ENCODE data around the gene COL5A1.

The COL5A1 gene

DNA sequence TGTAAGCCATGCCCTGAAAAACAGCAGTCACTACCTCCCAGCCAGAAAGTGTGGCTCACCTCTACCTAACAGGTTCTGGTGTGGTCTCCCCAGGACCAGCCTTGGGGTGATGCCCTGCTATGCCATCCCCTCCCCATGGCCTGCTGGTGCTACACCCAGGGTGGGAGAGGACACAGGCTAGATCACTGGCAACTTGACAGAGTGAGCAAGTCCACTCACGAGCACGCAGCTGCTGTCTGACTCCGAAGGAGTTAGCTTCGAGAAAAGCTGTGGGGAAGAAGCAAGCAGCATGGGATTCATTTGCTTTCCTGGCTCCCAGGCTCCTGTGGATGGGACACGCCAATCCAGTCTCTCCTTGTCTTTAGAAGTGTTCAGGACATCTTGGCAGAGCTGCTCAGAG, 102.2 kb downstream of the COL5A1 start:
- ChIA-PET CTCF (interaction anchor here (0.8 to 2.0 kb wide), 2 partner anchors 14 to 295 kb away, joined by 3 to 6 read pairs; no protein-coding TSS in a partner anchor), POLR2A (no interaction called here)
- Histone ChIP-seq H3K27ac (ENCODE audit: insufficient read depth in 1 of 2, low read depth in 1 of 2, low read length in 2 of 2, poor library complexity in 1 of 2, severe bottlenecking in 2 of 2) (no peak overlapping the region), H3K27me3 (replicated peaks in 2 of 5; ENCODE audit: control insufficient read depth in 4 of 5, insufficient read depth in 5 of 5, low read length in 4 of 5) (peaks cover 0 to 4% (median 0%) of the 10 kb centered on the region in 5 experiments), H3K4me3 (ENCODE audit: control insufficient read depth in 1 of 7, extremely low read depth in 1 of 7, insufficient read depth in 4 of 7, low read depth in 2 of 7, low read length in 6 of 7) (no peak overlapping the region), H3K36me3 (ENCODE audit: control insufficient read depth in 4 of 4, insufficient read depth in 4 of 4, low read length in 3 of 4) (peaks cover 0 to 17% (median 7%) of the 10 kb centered on the region in 4 experiments), H3K4me1 (ENCODE audit: control extremely low read depth in 1 of 4, control insufficient read depth in 4 of 4, insufficient read depth in 4 of 4, low read length in 3 of 4) (no peaks in the 10 kb centered on the region), H3K9me3 (ENCODE audit: control extremely low read depth in 1 of 5, control insufficient read depth in 4 of 5, insufficient read depth in 2 of 5, low read depth in 1 of 5, low read length in 4 of 5) (peaks cover 0 to 22% (median 10%) of the 10 kb centered on the region in 5 experiments)
- no peak for DNase-seq
- WGBS (ENCODE audit: insufficient coverage): 98% methylated on average over 5 of the region's 5 CpGs

DNA sequence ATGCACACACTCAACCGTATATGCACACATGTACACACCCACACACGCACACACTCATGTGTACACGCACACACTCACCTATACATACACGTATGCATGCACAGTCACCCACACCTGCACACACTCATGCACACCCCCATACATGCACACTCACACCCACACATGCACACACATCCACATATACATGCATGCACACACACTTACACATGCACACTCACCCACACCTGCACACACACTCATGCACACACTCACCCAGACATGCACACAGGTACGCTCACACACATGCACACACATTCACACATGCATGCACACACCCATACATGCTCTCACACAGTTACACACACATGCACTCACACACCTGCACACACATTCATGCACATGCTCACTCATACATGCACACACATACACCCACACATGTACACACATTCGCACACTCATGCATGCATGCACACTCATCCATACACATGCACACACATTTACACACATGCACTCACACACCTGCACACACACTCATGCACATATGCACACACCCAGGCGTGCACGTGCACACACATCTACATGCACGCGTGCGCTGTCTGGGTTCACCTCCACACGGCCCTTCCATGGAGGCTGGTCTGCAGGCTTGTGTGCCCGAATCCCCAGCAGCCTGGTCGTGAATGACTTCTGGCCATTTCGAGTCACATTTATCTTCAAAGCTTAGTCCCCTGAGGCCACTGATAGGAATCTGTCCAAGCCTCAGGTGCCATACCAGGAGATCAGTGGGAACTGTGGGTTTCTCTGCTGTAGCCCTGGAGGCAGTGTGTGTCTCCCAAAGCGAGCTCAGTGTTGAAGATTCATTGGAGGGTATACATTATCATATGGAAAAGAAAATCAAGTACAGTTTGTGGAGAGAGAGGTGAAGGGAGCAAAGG, 103.0 kb downstream of the COL5A1 start:
- Histone ChIP-seq H3K27me3 (replicated peaks in 2 of 5; ENCODE audit: control insufficient read depth in 4 of 5, insufficient read depth in 5 of 5, low read length in 4 of 5) (peaks cover 0 to 2% (median 0%) of the 10 kb centered on the region in 5 experiments), H3K36me3 (ENCODE audit: control insufficient read depth in 4 of 4, insufficient read depth in 4 of 4, low read length in 3 of 4) (peaks cover 0 to 17% (median 7%) of the 10 kb centered on the region in 4 experiments), H3K9me3 (ENCODE audit: control extremely low read depth in 1 of 5, control insufficient read depth in 4 of 5, insufficient read depth in 2 of 5, low read depth in 1 of 5, low read length in 4 of 5) (peaks cover 0 to 22% (median 10%) of the 10 kb centered on the region in 5 experiments), H3K4me3 (ENCODE audit: control insufficient read depth in 1 of 7, extremely low read depth in 1 of 7, insufficient read depth in 4 of 7, low read depth in 2 of 7, low read length in 6 of 7) (no peak overlapping the region), H3K4me1 (ENCODE audit: control extremely low read depth in 1 of 4, control insufficient read depth in 4 of 4, insufficient read depth in 4 of 4, low read length in 3 of 4) (no peaks in the 10 kb centered on the region), H3K27ac (ENCODE audit: insufficient read depth in 1 of 2, low read depth in 1 of 2, low read length in 2 of 2, poor library complexity in 1 of 2, severe bottlenecking in 2 of 2) (no peak overlapping the region)
- no peak for DNase-seq
- WGBS (ENCODE audit: insufficient coverage): 98% methylated on average over 16 of the region's 16 CpGs
- CTCF ChIA-PET: interaction anchor here (1.5 to 2.0 kb wide), 2 partner anchors 29 to 295 kb away, joined by 3 to 6 read pairs; no protein-coding TSS in a partner anchor
- POLR2A ChIA-PET: no interaction called here

GRCh38 chr9:134747951-134748489, 106.4 kb downstream of the COL5A1 start:
- peaks cover 0 to 4% (median under 1%) of the 10 kb centered on the region in 4 experiments for H3K4me1 ChIP-seq (ENCODE audit: control extremely low read depth in 1 of 4, control insufficient read depth in 4 of 4, insufficient read depth in 4 of 4, low read length in 3 of 4)
- peaks cover 0 to 22% (median 10%) of the 10 kb centered on the region in 5 experiments for H3K9me3 ChIP-seq (ENCODE audit: control extremely low read depth in 1 of 5, control insufficient read depth in 4 of 5, insufficient read depth in 2 of 5, low read depth in 1 of 5, low read length in 4 of 5)
- no peaks in the 10 kb centered on the region for H3K27me3 ChIP-seq (replicated peaks in 2 of 5; ENCODE audit: control insufficient read depth in 4 of 5, insufficient read depth in 5 of 5, low read length in 4 of 5)
- peak in 2 of 3 donors; percentile 31 to 35 for DNase-seq
- no peak overlapping the region for H3K27ac ChIP-seq (ENCODE audit: insufficient read depth in 1 of 2, low read depth in 1 of 2, low read length in 2 of 2, poor library complexity in 1 of 2, severe bottlenecking in 2 of 2)
- no peak overlapping the region for H3K4me3 ChIP-seq (ENCODE audit: control insufficient read depth in 1 of 7, extremely low read depth in 1 of 7, insufficient read depth in 4 of 7, low read depth in 2 of 7, low read length in 6 of 7)
- 92% methylated on average over 1 of the region's 1 CpG for WGBS (ENCODE audit: insufficient coverage)
- ChIA-PET POLR2A (no interaction called here), CTCF (no interaction called here)
- H3K36me3 ChIP-seq (ENCODE audit: control insufficient read depth in 4 of 4, insufficient read depth in 4 of 4, low read length in 3 of 4): peaks cover 0 to 17% (median 7%) of the 10 kb centered on the region in 4 experiments

GRCh38 chr9:134748591-134748990, 107.0 kb downstream of the COL5A1 start:
- WGBS (ENCODE audit: insufficient coverage): 99% methylated on average over 8 of the region's 8 CpGs
- peaks cover 0 to 17% (median 7%) of the 10 kb centered on the region in 4 experiments for H3K36me3 ChIP-seq (ENCODE audit: control insufficient read depth in 4 of 4, insufficient read depth in 4 of 4, low read length in 3 of 4)
- ChIA-PET CTCF (no interaction called here), POLR2A (no interaction called here)
- H3K27me3 ChIP-seq (replicated peaks in 2 of 5; ENCODE audit: control insufficient read depth in 4 of 5, insufficient read depth in 5 of 5, low read length in 4 of 5): no peaks in the 10 kb centered on the region
- DNase-seq: no peak
- no peak overlapping the region for H3K4me3 ChIP-seq (ENCODE audit: control insufficient read depth in 1 of 7, extremely low read depth in 1 of 7, insufficient read depth in 4 of 7, low read depth in 2 of 7, low read length in 6 of 7)
- H3K27ac ChIP-seq (ENCODE audit: insufficient read depth in 1 of 2, low read depth in 1 of 2, low read length in 2 of 2, poor library complexity in 1 of 2, severe bottlenecking in 2 of 2): no peak overlapping the region
- H3K4me1 ChIP-seq (ENCODE audit: control extremely low read depth in 1 of 4, control insufficient read depth in 4 of 4, insufficient read depth in 4 of 4, low read length in 3 of 4): peaks cover 0 to 4% (median under 1%) of the 10 kb centered on the region in 4 experiments
- H3K9me3 ChIP-seq (ENCODE audit: control extremely low read depth in 1 of 5, control insufficient read depth in 4 of 5, insufficient read depth in 2 of 5, low read depth in 1 of 5, low read length in 4 of 5): peaks cover 0 to 22% (median 10%) of the 10 kb centered on the region in 5 experiments

DNA sequence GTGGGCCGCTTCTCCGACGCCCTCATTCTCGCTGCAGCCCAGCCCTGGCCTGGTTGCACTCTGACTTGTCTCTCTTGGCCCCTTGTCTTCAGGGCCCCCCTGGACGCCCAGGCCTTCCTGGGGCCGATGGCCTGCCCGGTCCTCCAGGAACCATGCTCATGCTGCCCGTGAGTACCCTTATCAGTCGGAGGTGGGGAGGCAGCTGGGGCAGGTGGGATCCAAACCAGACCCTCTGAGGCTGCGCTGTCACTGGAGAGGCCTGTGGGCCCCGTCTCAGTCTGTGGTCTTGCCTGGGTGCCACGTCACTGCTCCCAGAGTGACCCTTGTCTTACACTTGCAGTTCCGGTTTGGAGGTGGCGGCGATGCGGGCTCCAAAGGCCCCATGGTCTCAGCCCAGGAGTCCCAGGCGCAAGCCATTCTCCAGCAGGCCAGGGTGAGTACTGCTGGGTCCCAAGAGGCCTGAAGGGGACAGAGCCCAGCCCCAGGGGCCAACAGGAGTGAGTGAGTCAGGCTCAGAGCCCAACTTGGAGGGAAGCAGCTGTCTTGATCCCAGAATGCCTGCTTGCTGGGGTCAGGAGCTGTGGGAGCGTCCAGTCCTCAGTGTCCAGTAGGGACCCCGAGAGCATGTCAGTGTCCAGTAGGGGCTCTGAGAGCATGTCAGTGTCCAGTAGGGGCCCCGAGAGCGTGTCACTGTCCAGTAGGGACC, 109.0 kb downstream of the COL5A1 start:
- Histone ChIP-seq H3K27ac (ENCODE audit: insufficient read depth in 1 of 2, low read depth in 1 of 2, low read length in 2 of 2, poor library complexity in 1 of 2, severe bottlenecking in 2 of 2) (no peak overlapping the region), H3K36me3 (ENCODE audit: control insufficient read depth in 4 of 4, insufficient read depth in 4 of 4, low read length in 3 of 4) (peaks cover 0 to 15% (median 5%) of the 10 kb centered on the region in 4 experiments), H3K4me1 (ENCODE audit: control extremely low read depth in 1 of 4, control insufficient read depth in 4 of 4, insufficient read depth in 4 of 4, low read length in 3 of 4) (peaks cover 0 to 4% (median under 1%) of the 10 kb centered on the region in 4 experiments), H3K4me3 (ENCODE audit: control insufficient read depth in 1 of 7, extremely low read depth in 1 of 7, insufficient read depth in 4 of 7, low read depth in 2 of 7, low read length in 6 of 7) (no peak overlapping the region), H3K27me3 (replicated peaks in 2 of 5; ENCODE audit: control insufficient read depth in 4 of 5, insufficient read depth in 5 of 5, low read length in 4 of 5) (no peaks in the 10 kb centered on the region), H3K9me3 (ENCODE audit: control extremely low read depth in 1 of 5, control insufficient read depth in 4 of 5, insufficient read depth in 2 of 5, low read depth in 1 of 5, low read length in 4 of 5) (peaks cover 0 to 12% (median 0%) of the 10 kb centered on the region in 5 experiments)
- ChIA-PET CTCF (interaction anchor here (1.4 kb wide), 1 partner anchor 12 kb away, joined by 5 read pairs; no protein-coding TSS in a partner anchor), POLR2A (no interaction called here)
- 99% methylated on average over 21 of the region's 21 CpGs for WGBS (ENCODE audit: insufficient coverage)
- DNase-seq: no peak

DNA sequence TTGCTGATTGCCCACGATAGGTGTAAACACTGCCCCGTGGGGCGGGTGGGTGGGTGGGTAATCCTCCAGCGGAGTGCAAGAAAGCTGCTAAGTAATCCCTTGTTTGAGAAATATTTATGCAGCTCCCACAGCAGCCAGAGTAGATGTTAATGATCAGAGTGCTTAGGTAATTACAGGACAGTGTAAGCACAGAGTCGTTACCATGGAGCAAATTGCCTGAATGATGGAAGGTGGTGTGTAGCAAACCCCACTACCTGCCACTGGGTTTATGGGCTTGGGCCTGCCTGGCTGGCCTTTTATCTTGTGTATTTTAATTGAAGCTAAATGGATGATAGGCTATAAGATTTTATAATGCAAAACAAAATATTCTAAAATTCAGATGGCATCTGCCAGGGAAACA, 110.0 kb downstream of the COL5A1 start:
- Histone ChIP-seq H3K36me3 (ENCODE audit: control insufficient read depth in 4 of 4, insufficient read depth in 4 of 4, low read length in 3 of 4) (peaks cover 0 to 15% (median 5%) of the 10 kb centered on the region in 4 experiments), H3K27me3 (replicated peaks in 2 of 5; ENCODE audit: control insufficient read depth in 4 of 5, insufficient read depth in 5 of 5, low read length in 4 of 5) (no peaks in the 10 kb centered on the region), H3K4me3 (ENCODE audit: control insufficient read depth in 1 of 7, extremely low read depth in 1 of 7, insufficient read depth in 4 of 7, low read depth in 2 of 7, low read length in 6 of 7) (no peak overlapping the region), H3K9me3 (ENCODE audit: control extremely low read depth in 1 of 5, control insufficient read depth in 4 of 5, insufficient read depth in 2 of 5, low read depth in 1 of 5, low read length in 4 of 5) (peaks cover 0 to 4% (median 0%) of the 10 kb centered on the region in 5 experiments), H3K27ac (ENCODE audit: insufficient read depth in 1 of 2, low read depth in 1 of 2, low read length in 2 of 2, poor library complexity in 1 of 2, severe bottlenecking in 2 of 2) (no peak overlapping the region), H3K4me1 (ENCODE audit: control extremely low read depth in 1 of 4, control insufficient read depth in 4 of 4, insufficient read depth in 4 of 4, low read length in 3 of 4) (peaks cover 0 to 4% (median under 1%) of the 10 kb centered on the region in 4 experiments)
- 100% methylated on average over 1 of the region's 5 CpGs for WGBS (ENCODE audit: insufficient coverage)
- DNase-seq: no peak
- ChIA-PET CTCF (interaction anchor here (0.8 kb wide), 1 partner anchor 13 kb away, joined by 3 read pairs; no protein-coding TSS in a partner anchor), POLR2A (no interaction called here)

Data from common myeloid progenitor, CD34-positive (primary cell).